Mucosa of descending colon (tissue), 3 donors: ENCODE data around the gene TEDC2. TPM values are rescaled to one million over a fixed set of nuclear protein-coding genes. Genes with fewer than 3 reads are reported as not detected.
A peak's percentile ranks its signal among the peaks of the same experiment; 100 is the strongest.
"Not testable (repeated sequence)": the region's sequence is repeated elsewhere in the genome, so short reads cannot be mapped to it uniquely, and the experiment has no call there.

Source experiments
- ATAC-seq: fragments of 200-7000 bp; cut with Tn5 transposase; one replicate; pipeline ENCODE4 v1.9.1; 2020; ENCODE audit warnings: mild to moderate bottlenecking, moderate library complexity
- DNase-seq, 3 donors: peaks; one replicate each; pipeline ENCODE4 v3.0.0-alpha.2; 2020
- H3K36me3 ChIP-seq: fragments of 200-600 bp; one replicate; pipeline ENCODE4 v1.8.0; 2021; ENCODE audit warnings: low read depth, mild to moderate bottlenecking
- H3K4me1 ChIP-seq: fragments of 200-600 bp; one replicate; pipeline ENCODE4 v1.8.0; 2021; ENCODE audit warnings: low read depth, mild to moderate bottlenecking
- H3K4me3 ChIP-seq: fragments of 200-600 bp; one replicate; pipeline ENCODE4 v1.8.0; 2021; ENCODE audit warnings: mild to moderate bottlenecking
- H3K9me3 ChIP-seq: fragments of 200-600 bp; one replicate; pipeline ENCODE4 v1.8.0; 2021; ENCODE audit warnings: mild to moderate bottlenecking
- intact Hi-C, 2 donors: fragments of 100-400 bp; cut with DNase I in 1 of 2; cut with micrococcal nuclease in 1 of 2; formaldehyde crosslinking; loops; one replicate each; pipeline versions ENCODE4 v1.11.0 to v1.11.1; 2022; cut with DNase I, micrococcal nuclease
- total RNA-seq, 3 donors: library from RNA; stranded (reverse); fragmentation: NEBNext Ultra II Directional in 2 of 3; extraction: Animal tissue kit (Norgen Biotek cat#: 25700) in 2 of 3; gene quantifications; one replicate each; pipeline versions ENCODE4 v1.2.1 to v1.2.4, GENCODE V29; 2021 to 2023
- TF ChIP-seq, protein P1 (sequence below): fragments of 200-600 bp; IDR thresholded peaks from one replicate; pipeline ENCODE4 v1.8.0; 2022; ENCODE audit warnings: antibody characterized with exemption, mild to moderate bottlenecking
- donor health status: DM: no; HTN: no; CAD: no; lungs with moderate emphysema.
- donor health status: DM: no; HTN: no; CAD: no.
- donor health status: DM: no; HTN: yes; CAD: no.

TEDC2 gene
- total RNA-seq, 3 donors from 2014 or later, result 1.1 to 5.5 (median 2.8) TPM

DNA sequence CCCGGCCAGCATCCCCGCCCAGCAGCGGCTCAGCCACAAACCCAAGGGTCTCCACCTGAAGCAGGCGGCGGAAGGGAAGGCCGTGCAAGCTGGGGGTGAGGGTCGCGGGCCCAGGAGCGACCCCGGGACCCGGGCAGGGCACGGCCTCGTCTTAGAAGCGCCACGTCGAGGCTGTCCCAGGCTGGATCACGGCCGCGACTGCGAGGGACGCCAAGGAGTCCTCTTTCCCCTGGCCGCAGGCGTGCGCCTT lies 31.2 kb upstream of the TEDC2 start:
- H3K4me1 ChIP-seq, result peaks cover 8% of the 10 kb centered on the region
- peak overlapping the region; percentile 56 for H3K4me3 ChIP-seq
- no peaks in the 10 kb centered on the region for H3K36me3 ChIP-seq
- DNase-seq (no peak), ATAC-seq (peak; percentile 56)
- no peaks in the 10 kb centered on the region for H3K9me3 ChIP-seq
- intact Hi-C loops, result no loop called here
- TF ChIP-seq, protein P1, sequence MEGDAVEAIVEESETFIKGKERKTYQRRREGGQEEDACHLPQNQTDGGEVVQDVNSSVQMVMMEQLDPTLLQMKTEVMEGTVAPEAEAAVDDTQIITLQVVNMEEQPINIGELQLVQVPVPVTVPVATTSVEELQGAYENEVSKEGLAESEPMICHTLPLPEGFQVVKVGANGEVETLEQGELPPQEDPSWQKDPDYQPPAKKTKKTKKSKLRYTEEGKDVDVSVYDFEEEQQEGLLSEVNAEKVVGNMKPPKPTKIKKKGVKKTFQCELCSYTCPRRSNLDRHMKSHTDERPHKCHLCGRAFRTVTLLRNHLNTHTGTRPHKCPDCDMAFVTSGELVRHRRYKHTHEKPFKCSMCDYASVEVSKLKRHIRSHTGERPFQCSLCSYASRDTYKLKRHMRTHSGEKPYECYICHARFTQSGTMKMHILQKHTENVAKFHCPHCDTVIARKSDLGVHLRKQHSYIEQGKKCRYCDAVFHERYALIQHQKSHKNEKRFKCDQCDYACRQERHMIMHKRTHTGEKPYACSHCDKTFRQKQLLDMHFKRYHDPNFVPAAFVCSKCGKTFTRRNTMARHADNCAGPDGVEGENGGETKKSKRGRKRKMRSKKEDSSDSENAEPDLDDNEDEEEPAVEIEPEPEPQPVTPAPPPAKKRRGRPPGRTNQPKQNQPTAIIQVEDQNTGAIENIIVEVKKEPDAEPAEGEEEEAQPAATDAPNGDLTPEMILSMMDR, result no peak

DNA sequence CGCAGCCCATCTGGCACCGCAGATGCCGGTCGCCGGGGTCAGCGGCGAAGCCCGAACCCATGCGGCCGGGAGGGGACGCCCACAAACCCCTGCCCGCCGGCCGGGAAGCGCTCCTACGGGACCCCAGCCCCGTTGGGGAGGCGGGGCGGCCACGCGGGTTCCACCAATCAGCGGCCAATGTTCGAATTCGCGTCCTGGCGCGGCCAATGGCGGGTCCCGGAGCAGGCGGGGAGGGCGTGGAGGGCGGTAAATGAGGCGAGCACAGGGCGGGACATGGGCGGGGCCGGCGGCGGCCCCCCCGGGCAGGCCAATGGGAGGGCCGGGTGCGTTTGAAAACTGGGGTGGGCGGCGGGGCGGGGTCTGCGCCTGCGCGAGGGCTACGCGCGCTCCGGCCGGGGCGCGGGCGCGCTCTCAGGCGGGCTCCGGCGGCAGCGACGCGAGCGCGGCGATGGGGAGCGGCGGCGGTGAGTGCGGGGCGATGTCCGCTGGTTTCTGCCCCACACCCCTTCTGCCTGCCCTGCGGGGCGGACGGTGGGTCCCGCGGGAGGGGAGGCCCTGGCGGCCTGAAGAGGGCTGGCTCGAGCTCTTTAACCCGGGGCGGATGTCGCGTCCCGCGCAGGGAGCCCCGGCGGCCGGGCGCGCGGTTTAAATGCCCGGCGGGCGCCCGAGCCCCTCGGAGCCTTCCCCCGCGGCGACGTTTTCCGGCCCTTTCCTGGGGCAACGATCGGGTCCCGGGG lies 30.7 kb upstream of the TEDC2 start, which contains the start of gene CCNF:
TSS of gene CCNF (plus strand) at position 414 of the 737 bp plus-strand sequence. CDS start at position 449, 35 bp downstream.
- TF ChIP-seq, protein P1, result no peak
- H3K9me3 ChIP-seq, result no peaks in the 10 kb centered on the region
- peaks cover 8% of the 10 kb centered on the region for H3K4me1 ChIP-seq
- DNase-seq (peak; percentile 98 to 99 (median 99)), ATAC-seq (peak; percentile 96)
- H3K4me3 ChIP-seq, result peak within 1 kb of the TSS; percentile 56
- intact Hi-C loops, result no loop called here
- no peaks in the 10 kb centered on the region for H3K36me3 ChIP-seq

DNA sequence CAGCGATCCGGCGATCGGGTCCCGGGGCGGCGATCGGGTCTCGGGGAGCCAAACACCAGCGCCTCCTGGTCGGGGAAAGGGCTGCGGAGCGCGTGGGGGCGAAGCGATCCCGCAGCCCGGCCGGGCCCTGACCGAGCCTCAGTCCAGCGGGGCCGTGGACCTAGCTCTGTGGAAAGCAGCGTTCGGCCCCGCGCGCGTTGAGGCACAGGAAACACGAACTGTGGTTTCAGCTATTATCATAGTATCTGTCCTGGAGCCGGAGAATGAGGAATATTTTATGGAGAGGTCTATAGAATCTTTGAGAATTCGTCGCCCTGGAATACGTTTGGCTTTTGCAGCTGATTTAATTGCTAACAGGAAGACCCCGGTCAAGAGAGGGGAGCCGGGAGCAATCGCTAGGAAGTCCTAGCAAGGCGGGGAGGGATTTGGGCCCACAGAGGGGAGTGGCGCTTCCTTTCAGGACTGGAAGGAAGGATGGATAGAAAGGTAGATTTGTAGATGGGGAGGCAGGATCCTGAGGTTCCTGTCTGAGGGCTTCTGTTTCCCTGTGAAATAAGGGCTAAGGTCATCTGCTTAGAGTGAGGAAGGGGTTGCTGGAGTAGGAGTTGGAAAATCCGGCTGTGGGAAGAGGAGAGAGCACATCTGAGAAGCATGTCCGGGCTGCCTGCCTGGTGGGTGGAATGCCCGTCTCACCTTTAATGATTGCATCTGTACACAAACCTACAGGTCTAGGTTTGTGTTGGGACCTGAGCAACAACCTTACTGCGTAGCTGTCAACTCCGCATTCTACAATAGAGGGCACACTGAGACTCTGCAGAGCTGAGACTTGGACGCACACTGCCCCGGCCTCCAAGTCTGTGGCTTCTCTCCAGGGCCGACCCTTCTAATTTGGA lies 29.9 kb upstream of the TEDC2 start:
- H3K4me1 ChIP-seq, result peaks cover 8% of the 10 kb centered on the region
- intact Hi-C loops, result no loop called here
- peak; percentile 2 for ATAC-seq
- no peaks in the 10 kb centered on the region for H3K9me3 ChIP-seq
- peak overlapping the region; percentile 56 for H3K4me3 ChIP-seq
- peak in 1 of 3 donors; percentile 22 for DNase-seq
- TF ChIP-seq, protein P1, result no peak
- H3K36me3 ChIP-seq, result no peaks in the 10 kb centered on the region

DNA sequence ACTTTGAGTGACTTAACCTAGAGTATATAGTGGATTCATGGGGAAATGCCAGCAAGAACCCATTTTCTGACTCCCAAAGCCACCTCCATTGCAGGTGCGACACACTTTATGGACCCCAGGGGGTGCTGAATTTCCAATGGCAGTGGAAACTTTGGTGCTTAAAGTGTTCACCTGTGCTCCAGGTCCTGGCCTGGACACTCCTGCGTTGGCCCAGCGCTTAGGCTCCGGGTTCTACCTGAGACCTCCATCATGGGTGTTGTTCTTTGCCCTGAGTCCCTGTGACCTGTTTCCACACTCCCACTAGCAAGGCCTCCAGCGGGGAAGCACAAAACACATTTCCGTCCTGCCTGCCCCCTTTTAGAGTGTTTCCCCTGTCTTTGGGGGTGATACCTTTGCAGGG lies 27.6 kb upstream of the TEDC2 start:
- ATAC-seq (no peak), DNase-seq (no peak)
- H3K4me1 ChIP-seq, result peaks cover 8% of the 10 kb centered on the region
- intact Hi-C loops, result no loop called here
- H3K36me3 ChIP-seq, result no peaks in the 10 kb centered on the region
- H3K9me3 ChIP-seq, result no peaks in the 10 kb centered on the region
- TF ChIP-seq, protein P1, result no peak
- H3K4me3 ChIP-seq, result no peak overlapping the region

DNA sequence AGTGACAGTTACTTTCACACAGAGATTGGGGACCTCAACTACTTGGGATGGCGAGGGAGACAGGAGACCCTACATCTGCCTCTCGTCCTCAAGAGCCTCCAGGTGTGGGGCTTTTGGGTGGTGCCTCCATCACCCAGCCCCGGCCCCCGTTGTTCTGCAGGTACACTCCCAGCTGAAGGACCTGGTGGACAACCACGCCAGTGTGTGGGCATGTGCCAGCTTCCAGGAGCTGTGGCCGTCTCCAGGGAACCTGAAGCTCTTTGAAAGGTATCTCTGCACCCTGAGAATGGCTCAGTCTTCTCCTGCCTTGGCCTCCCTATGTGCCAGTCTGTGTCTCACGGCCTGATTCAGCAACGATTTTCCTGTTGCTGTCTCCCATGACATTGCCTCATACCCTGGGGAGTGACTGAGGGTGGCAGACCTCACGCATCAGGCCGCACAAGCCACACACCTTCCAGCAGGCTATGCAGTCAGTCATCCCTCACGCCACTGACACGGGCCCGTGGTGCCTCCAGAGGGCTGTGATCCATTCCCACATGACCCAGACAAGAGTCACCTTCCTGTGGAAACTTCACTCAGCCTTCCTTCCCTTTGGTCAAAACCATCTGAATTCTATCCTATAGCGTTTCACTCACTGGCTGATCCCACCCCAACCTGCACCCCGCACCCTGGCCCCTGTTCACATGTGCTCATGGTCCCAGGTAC lies 27.0 kb upstream of the TEDC2 start:
- Histone ChIP-seq H3K9me3 (no peaks in the 10 kb centered on the region), H3K36me3 (no peaks in the 10 kb centered on the region), H3K4me1 (peaks cover 8% of the 10 kb centered on the region), H3K4me3 (no peak overlapping the region)
- DNase-seq (no peak), ATAC-seq (no peak)
- intact Hi-C loops, result no loop called here
- TF ChIP-seq, protein P1, result no peak

DNA sequence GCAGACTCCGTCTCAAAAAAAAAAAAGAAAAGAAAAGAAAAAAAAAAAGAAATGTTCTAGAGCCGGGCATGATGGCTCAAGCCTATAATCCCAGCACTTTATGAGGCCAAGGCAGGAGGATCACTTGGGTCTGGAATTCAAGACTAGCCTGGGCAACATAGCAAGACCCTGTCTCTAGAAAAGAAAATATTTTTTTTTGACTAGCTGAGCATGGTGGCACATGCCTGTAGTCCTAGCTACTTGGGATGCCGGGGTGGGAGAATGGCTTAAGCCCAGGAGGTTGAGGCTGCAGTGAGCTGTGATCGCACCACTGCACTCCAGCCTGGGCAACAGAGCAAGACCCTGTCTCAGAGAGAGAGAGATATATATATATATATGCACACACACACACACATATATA lies 24.7 kb upstream of the TEDC2 start:
- H3K36me3 ChIP-seq, DNase-seq: not testable (repeated sequence)

More for the DNA sequence above, 24.7 kb upstream of the TEDC2 start:
- ATAC-seq, intact Hi-C loops, H3K4me3 ChIP-seq, H3K9me3 ChIP-seq, H3K4me1 ChIP-seq: not testable (repeated sequence)
